IPS DF 6.9 (cell line): ENCODE measurements around the gene SNED1.

Experiments used
- DNase-seq: peaks from one replicate; pipeline ENCODE4 v3.0.0-alpha.2; 2013; ENCODE audit warnings: low read depth, low spot score
- H3K27ac ChIP-seq: one replicate; pipeline ENCODE4 v1.5.1; 2013; ENCODE audit warnings: low read length, control low read depth
- H3K27me3 ChIP-seq: 2 replicates; pipeline ENCODE4 v1.6.1; 2013; ENCODE audit warnings: mild to moderate bottlenecking, low read length; ENCODE audit not compliant: control insufficient read depth, insufficient read depth
- H3K36me3 ChIP-seq: 2 replicates; pipeline ENCODE4 v1.6.1; 2013; ENCODE audit warnings: low read length; ENCODE audit not compliant: control insufficient read depth, insufficient read depth
- H3K4me1 ChIP-seq: 2 replicates; pipeline ENCODE4 v1.6.1; 2013; ENCODE audit warnings: low read length; ENCODE audit not compliant: control insufficient read depth, insufficient read depth
- H3K4me3 ChIP-seq: 2 replicates; pipeline ENCODE4 v1.5.1; 2013; ENCODE audit warnings: mild to moderate bottlenecking, low read length
- H3K9me3 ChIP-seq: 2 replicates; pipeline ENCODE4 v1.6.1; 2013; ENCODE audit warnings: low read length, inconsistent platforms; ENCODE audit not compliant: control insufficient read depth, insufficient read depth
- WGBS: extraction: QIAGEN DNeasy Blood & Tissue Kit; methylation state at CpG from one replicate; pipeline ENCODE4 v1.1.7; 2013; ENCODE audit warnings: mixed read lengths, missing lambda C conversion rate; ENCODE audit not compliant: insufficient read length, insufficient coverage; 5-methylcytosine and 5-hydroxymethylcytosine counted together

SNED1 gene

DNA sequence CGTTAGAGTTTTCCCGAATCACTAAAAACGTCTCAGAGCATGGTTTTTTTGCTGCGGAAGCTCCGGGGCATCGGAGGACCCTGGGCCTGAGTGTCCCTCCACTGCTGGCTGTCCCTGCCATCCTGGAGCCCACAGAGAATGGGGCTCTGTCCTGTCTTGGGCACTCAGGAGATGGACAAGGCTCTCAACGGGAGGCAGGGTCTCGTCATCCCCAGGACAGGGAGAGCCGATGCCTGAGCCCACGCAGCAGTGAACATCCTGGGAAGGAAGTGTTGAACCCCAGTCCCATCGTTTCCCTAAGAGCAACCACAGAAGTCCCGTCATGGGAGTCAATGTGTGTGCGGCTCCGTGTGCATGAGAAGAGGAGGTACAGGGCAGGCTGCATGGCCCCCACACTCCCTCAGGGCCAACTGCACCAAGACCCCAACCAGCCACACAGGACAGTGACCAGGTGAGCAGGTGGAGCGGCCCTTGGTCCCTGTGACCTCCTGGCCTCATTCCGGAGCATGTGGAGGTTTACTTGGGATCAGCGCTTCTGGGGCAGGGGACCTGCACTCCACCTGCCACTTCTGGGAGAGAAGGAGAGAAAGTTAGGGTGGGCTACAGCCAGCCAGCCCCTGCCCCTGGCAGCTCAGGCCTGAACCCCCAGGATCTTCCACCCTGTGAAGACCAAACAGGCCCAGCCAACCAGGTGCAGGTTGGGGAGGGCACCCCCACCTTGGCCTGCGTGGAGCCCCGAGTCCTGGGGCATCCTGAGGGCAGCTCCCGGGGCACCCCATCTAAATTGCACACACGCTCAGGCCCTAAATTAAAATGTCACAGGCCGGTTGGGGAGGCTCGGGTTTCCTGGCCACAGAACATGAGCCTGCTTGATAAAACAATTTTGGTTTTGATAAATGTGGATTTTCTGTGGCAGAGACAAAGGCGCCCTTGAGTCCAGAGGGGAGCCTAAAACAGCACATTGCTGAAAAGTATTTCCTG is 3.1 kb upstream of the SNED1 start:
- DNase-seq: no peak
- Histone ChIP-seq H3K4me3 (no peak overlapping the region), H3K27me3 (peaks cover 6% of the 10 kb centered on the region; the same call in 1 of the 2 replicates), H3K4me1 (peaks cover 5% of the 10 kb centered on the region; the same call in 1 of the 2 replicates), H3K9me3 (no peaks in the 10 kb centered on the region), H3K27ac (no peak overlapping the region), H3K36me3 (no peaks in the 10 kb centered on the region; the same call in 1 of the 2 replicates)
- no CpG with 5 or more reads among the region's 24 CpGs for WGBS

DNA sequence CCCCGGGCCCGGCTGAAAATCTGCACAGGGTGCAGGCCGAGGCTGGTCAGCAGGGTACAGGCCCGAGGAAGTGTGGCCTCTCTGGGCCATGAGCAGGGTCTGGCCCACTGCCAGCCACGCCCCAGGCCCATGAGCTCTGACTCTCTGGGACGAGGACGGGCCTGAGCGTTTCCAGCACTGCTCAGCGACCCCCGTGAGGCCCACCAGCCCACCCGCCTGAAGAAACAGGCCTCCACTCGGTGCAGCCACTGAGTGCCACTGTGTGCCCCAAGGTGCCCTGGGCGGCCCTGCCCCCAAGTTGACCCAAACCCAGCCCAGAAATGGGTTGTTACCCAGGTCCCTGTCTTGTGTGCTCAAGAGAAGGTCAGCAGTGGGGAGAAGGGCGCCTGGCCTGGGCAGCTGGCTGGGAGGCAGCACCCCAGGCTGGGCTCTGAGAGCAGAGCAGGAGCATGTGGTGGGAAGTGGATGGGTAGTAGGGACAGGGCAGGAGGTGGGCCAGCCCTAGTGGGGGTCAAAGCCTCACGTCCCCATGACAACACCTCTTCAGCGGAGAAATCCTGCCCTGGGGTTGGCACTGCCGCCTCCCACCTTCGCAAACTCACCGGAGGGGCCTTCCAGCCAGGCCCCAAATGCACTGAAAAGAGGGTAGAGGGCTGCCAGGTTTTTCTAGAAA is 2.1 kb upstream of the SNED1 start:
- H3K9me3 ChIP-seq: no peaks in the 10 kb centered on the region
- no CpG with 5 or more reads among the region's 19 CpGs for WGBS
- H3K4me3 ChIP-seq: no peak overlapping the region
- no peak overlapping the region for H3K27ac ChIP-seq
- no peaks in the 10 kb centered on the region; the same call in 1 of the 2 replicates for H3K36me3 ChIP-seq
- peaks cover 6% of the 10 kb centered on the region; the same call in 1 of the 2 replicates for H3K27me3 ChIP-seq
- no peak for DNase-seq
- peaks cover 5% of the 10 kb centered on the region; the same call in 1 of the 2 replicates for H3K4me1 ChIP-seq

DNA sequence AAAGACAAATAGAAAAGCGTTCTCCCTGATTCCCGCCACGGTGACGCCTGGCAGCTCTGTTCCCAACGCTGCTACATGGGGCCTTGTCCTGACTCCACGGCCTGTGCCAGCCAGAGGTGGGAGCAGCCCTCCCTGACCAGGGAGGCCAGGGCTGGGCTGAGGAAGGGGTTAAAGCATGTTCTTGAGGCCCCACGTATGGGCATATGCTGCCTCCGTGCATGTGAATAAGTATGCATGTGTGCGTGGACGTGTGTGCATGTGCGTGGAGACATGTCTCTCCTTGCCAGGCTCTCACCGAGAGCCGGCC is 1.6 kb upstream of the SNED1 start:
- no CpG with 5 or more reads among the region's 13 CpGs for WGBS
- no peak for DNase-seq
- peaks cover 6% of the 10 kb centered on the region; the same call in 1 of the 2 replicates for H3K27me3 ChIP-seq
- no peaks in the 10 kb centered on the region; the same call in 1 of the 2 replicates for H3K36me3 ChIP-seq
- H3K9me3 ChIP-seq: no peaks in the 10 kb centered on the region
- H3K27ac ChIP-seq: no peak overlapping the region
- peaks cover 5% of the 10 kb centered on the region; the same call in 1 of the 2 replicates for H3K4me1 ChIP-seq
- H3K4me3 ChIP-seq: no peak overlapping the region

DNA sequence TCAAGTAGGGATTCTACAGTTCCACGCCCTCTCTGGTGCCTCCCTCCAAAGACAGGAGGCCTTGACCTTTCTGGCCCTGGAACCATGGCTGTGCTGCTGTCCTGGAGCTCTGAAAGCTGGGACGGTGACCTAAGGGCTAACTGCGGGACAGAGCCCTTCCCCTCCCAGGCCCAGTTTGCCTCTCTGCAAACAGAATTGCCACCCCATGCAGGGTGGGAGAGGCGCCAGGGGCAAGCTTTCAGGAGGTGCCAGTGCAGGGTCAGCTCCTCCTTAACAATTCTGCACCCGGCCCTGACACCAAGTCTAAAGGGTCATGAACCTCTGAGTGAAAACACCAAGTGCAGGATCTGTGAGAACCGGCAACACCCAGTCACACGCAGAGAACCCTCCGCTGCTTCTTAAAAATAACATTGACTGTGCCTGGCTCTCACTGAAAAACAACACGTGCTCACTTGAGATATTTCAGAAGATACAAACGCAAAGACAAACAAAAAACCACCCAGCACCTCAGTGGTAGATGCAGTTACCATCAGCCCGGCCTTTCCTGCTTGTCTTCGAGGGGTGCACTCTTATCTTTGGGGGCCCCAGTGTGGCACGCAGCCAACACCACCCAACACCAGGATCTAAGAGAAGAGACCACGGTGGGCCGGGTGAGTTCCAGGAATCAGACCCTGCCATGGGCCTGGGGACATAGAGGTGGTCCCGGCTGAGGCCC is 1.1 kb upstream of the SNED1 start:
- no peak overlapping the region for H3K27ac ChIP-seq

DNA sequence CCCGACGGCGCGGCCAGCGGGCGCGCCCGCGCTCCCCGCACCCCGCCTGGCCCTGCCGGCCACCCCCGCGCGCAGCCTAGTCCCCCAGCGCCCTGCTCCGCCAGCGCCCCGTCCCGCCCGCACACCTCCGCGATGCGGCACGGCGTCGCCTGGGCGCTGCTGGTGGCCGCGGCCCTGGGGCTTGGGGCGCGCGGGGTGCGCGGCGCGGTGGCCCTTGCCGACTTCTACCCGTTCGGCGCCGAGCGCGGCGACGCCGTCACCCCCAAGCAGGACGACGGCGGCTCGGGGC is 232 bp downstream of the SNED1 start:
- Histone ChIP-seq H3K4me3 (peak overlapping the region; percentile 76; the same call in 1 of the 2 replicates), H3K27me3 (peaks cover 6% of the 10 kb centered on the region; the same call in 1 of the 2 replicates), H3K4me1 (peaks cover 5% of the 10 kb centered on the region; the same call in 1 of the 2 replicates), H3K9me3 (no peaks in the 10 kb centered on the region), H3K36me3 (no peaks in the 10 kb centered on the region; the same call in 1 of the 2 replicates), H3K27ac (no peak overlapping the region)
- no CpG with 5 or more reads among the region's 51 CpGs for WGBS
- DNase-seq: no peak

More for the DNA sequence above, 1.1 kb upstream of the SNED1 start:
- WGBS: no CpG with 5 or more reads among the region's 16 CpGs
- Histone ChIP-seq H3K4me3 (no peak overlapping the region), H3K4me1 (peaks cover 5% of the 10 kb centered on the region; the same call in 1 of the 2 replicates), H3K36me3 (no peaks in the 10 kb centered on the region; the same call in 1 of the 2 replicates), H3K27me3 (peaks cover 6% of the 10 kb centered on the region; the same call in 1 of the 2 replicates), H3K9me3 (no peaks in the 10 kb centered on the region)
- no peak for DNase-seq

DNA sequence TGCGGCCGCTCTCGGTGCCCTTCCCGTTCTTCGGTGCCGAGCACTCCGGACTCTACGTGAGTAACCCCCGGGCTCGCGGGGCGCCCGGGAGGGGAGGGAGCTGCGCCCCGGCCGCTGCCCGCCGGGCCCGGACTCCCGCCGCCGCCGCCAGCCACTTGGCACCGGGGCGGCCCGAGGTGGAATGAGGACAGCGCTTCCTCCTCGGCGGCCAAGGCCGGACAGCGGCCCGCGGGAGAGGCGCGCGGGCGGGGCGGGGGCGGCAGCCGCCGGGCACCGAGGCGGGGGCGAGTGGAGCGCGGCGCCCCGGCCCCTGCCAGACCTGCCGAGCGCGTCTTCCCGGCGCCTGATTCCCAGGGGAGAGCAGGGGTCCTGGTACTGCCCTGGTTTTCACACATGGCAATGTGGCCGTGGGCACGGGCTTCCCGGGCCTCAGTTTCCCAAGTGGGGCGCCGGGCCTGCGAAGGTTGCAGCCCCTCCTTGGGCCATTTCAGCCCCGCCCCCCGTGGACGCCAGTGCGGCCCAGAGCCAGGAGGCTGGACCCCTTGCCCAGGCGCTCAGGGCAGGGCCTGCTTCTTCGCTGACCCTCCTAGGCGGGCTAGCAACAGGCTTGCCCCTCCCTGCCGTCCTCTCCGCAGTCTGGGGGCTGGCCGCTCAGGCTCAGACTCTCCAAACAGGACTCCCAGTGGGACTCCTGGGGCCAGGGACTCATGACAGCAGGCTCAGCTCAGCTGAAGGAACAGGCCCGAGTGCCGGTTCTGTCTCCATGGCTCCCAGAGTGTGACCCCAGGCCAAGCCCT is 775 bp downstream of the SNED1 start:
- no peak overlapping the region for H3K27ac ChIP-seq
- no peak for DNase-seq
- H3K9me3 ChIP-seq: no peaks in the 10 kb centered on the region
- no CpG with 5 or more reads among the region's 71 CpGs for WGBS
- H3K4me1 ChIP-seq: peaks cover 5% of the 10 kb centered on the region; the same call in 1 of the 2 replicates
- peaks cover 6% of the 10 kb centered on the region; the same call in 1 of the 2 replicates for H3K27me3 ChIP-seq
- no peaks in the 10 kb centered on the region; the same call in 1 of the 2 replicates for H3K36me3 ChIP-seq
- peak overlapping the region; percentile 76; the same call in 1 of the 2 replicates for H3K4me3 ChIP-seq

DNA sequence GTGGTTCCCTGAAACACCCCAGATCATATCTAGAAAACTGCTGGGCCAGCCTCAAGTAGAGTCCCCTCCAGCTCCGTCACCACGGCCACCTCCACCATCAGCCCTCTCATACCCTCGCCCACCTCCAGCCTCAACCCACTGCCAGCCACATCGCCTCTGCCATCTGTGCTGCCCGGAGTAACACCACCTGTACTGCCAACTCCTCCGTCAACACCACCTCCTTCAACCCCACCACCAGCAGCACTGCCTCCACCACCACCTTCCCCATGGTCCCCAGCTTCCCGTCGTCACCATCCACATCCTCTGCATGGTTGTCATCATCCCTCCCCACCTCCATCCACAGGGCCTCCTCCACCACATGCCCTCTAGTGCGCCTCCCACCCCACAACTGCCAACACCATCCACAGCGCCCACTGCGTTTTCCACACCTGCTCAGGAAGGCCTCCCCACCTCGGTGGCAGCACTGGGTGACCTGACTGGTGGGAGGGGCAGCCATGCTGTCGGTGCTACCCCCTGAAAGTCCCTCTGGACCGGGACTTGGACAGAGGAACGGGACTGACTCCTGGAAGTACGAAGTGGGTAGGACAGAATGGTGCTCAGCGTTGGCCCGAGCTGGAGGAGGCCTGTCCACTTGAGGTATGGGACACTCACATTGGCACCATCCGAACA is 1.6 kb downstream of the SNED1 start:
- WGBS: no CpG with 5 or more reads among the region's 19 CpGs
- H3K27ac ChIP-seq: no peak overlapping the region
- H3K27me3 ChIP-seq: peaks cover 6% of the 10 kb centered on the region; the same call in 1 of the 2 replicates
- H3K4me1 ChIP-seq: 0 out of 2 replicates have a peak, but pooled peaks cover 4% of the 10 kb centered on the region
- H3K9me3 ChIP-seq: no peaks in the 10 kb centered on the region
- DNase-seq: no peak
- H3K4me3 ChIP-seq: no peak overlapping the region
- H3K36me3 ChIP-seq: no peaks in the 10 kb centered on the region; the same call in 1 of the 2 replicates

DNA sequence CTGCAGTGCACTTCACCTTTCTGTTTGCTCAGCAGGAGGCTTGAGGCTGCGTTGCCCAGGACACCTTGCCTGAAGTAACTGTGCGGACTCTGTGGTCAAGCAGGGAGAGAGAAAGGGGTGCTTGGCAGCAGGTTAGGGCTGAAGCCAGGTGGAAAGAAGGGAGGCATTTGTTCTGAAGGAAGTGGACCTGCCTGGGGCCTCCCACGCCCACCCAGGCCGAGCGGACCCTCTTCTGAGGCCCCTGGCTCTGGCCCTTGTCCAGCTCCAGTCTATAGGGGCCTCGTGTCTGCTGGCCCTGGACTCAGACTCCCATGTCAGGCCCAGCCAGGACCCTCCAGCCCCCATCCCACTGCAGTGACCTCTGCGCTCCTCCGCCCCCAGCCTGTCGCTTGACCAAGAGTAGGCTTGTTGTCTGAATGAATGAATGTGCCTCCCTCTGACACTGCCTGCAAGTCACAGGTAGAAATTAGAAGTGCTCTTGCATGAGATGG is 2.5 kb downstream of the SNED1 start:
- WGBS: no CpG with 5 or more reads among the region's 9 CpGs

More for the DNA sequence above, 2.5 kb downstream of the SNED1 start:
- H3K4me3 ChIP-seq: no peak overlapping the region
- no peak overlapping the region for H3K27ac ChIP-seq
- H3K4me1 ChIP-seq: 0 out of 2 replicates have a peak, but pooled peaks cover 4% of the 10 kb centered on the region
- no peak for DNase-seq
- no peaks in the 10 kb centered on the region for H3K9me3 ChIP-seq
- no peaks in the 10 kb centered on the region; the same call in 1 of the 2 replicates for H3K36me3 ChIP-seq
- H3K27me3 ChIP-seq: peaks cover 6% of the 10 kb centered on the region; the same call in 1 of the 2 replicates
